Ovary (tissue), 9 donors: ENCODE measurements around the gene INSYN2A. TPM values are rescaled to one million over a fixed set of nuclear protein-coding genes. Genes with fewer than 3 reads are reported as not detected.

ENCODE experiments used
- DNase-seq, 5 donors: peaks; one replicate each; pipeline ENCODE4 v3.0.0-alpha.2; 2019 to 2020
- H3K27ac ChIP-seq, 2 donors: fragments of 200-600 bp; one replicate each; pipeline versions ENCODE4 v1.5.1 to v1.8.0; 2019 to 2022
- H3K27me3 ChIP-seq: fragments of 200-600 bp; one replicate; pipeline ENCODE4 v1.8.0; 2022
- H3K36me3 ChIP-seq: fragments of 200-600 bp; sonication (generic); one replicate; pipeline ENCODE4 v1.5.1; 2019
- H3K4me1 ChIP-seq: one replicate; pipeline ENCODE4 v1.8.1; 2013; ENCODE audit warnings: mild to moderate bottlenecking, moderate library complexity; ENCODE audit not compliant: insufficient read depth
- H3K4me3 ChIP-seq: fragments of 200-600 bp; sonication (generic); one replicate; pipeline ENCODE4 v1.5.1; 2017
- H3K9me3 ChIP-seq, 2 donors: fragments of 200-600 bp in 1 of 2; sonication (generic) in 1 of 2; one replicate each; pipeline versions ENCODE4 v1.5.1 to v1.8.1; 2013 to 2019; ENCODE audit warnings: mild to moderate bottlenecking in 1 of 2, moderate library complexity in 1 of 2
- EP300 ChIP-seq: sonication (generic); formaldehyde crosslinking; IDR thresholded peaks from one replicate; pipeline ENCODE4 v1.6.1; 2017; ENCODE audit warnings: antibody characterized with exemption
- POLR2A ChIP-seq: fragments of 450-650 bp; IDR thresholded peaks from one replicate; pipeline ENCODE4 v1.6.1; 2017; ENCODE audit warnings: antibody characterized with exemption, mild to moderate bottlenecking, moderate library complexity
- WGBS, 3 donors: extraction: QIAGEN DNeasy Blood & Tissue Kit in 1 of 3; methylation state at CpG; one replicate each; pipeline versions ENCODE4 v1.1.5 to v1.1.7; 2013 to 2017; 5-methylcytosine and 5-hydroxymethylcytosine counted together
- intact Hi-C, 4 donors: fragments of 100-400 bp; cut with DNase I; formaldehyde crosslinking; loops; one replicate each; pipeline versions ENCODE4 v1.11.0 to v1.15.1; 2022 to 2023
- polyA plus RNA-seq, 2 donors: library from polyadenylated mRNA; stranded (reverse); fragments of 200-250 nt in 1 of 2; fragments of 350-450 nt in 1 of 2; fragmentation: Illumina TruSeq in 1 of 2; extraction: RNeasy Lipid Tissue Mini Kit (QIAGEN cat#74804) in 1 of 2; gene quantifications; one replicate each; pipeline ENCODE4 v1.2.3, GENCODE V29; 2013 to 2014
- total RNA-seq, 7 donors: library from RNA; depleted of rRNA in 2 of 7; stranded (reverse); fragments of >200 nt in 2 of 7; fragmentation: NEBNext Ultra II Directional in 3 of 7; extraction: Animal tissue kit (Norgen Biotek cat#: 25700) in 3 of 7; gene quantifications; one replicate each; pipeline versions ENCODE4 v1.1.0 to v1.2.4, GENCODE V29; 2016 to 2023
- TF ChIP-seq, protein P1 (sequence below), 3 donors: fragments of 450-650 bp in 2 of 3; fragments of 200-600 bp in 1 of 3; IDR thresholded peaks; one replicate each; pipeline versions ENCODE4 v1.5.1 to v1.8.0; 2016 to 2022; ENCODE audit warnings: antibody characterized with exemption in 3 of 3, mild to moderate bottlenecking in 1 of 3
- donor health status: DM: no; HTN: no; CAD: no; lungs with moderate emphysema.
- donor health status: DM: no; HTN: no; CAD: no.
- donor health status: Bipolar disorder and iron deficiency.
- donor health status: DM: yes; HTN: yes; CAD: no.
- donor health status: DM: no; HTN: no; CAD: no.
- donor health status: DM: yes; HTN: yes; CAD: no.

The INSYN2A gene
- total and polyA plus RNA-seq, 9 donors = 0.12 to 1.7 (median 0.27) TPM

DNA sequence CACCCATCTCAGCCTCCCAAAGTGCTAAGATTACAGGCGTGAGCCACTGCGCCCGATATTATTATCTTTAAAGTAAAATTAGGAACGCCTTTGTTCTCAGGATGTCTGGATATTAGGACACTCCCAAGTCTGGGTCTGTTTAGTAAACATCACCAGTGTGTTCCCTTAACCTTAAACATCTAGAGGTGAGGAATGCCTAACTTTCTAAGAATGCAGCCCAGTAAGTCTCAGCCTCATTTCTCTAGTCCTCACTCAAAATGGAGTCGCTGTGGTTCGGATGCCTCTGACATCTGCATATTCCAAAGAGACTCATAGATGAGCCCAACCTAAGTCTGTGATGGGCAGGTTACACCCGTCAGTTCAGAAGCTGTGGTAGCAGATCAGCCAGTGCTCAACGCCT, 4.3 kb upstream of the INSYN2A start:
- DNase-seq = no peak
- intact Hi-C loops = no loop called here
- Histone ChIP-seq H3K9me3 (no peaks in the 10 kb centered on the region), H3K4me1 (peaks cover 4% of the 10 kb centered on the region), H3K27me3 (no peaks in the 10 kb centered on the region), H3K36me3 (no peaks in the 10 kb centered on the region), H3K4me3 (no peak overlapping the region), H3K27ac (no peak overlapping the region)
- TF ChIP-seq, protein P1, sequence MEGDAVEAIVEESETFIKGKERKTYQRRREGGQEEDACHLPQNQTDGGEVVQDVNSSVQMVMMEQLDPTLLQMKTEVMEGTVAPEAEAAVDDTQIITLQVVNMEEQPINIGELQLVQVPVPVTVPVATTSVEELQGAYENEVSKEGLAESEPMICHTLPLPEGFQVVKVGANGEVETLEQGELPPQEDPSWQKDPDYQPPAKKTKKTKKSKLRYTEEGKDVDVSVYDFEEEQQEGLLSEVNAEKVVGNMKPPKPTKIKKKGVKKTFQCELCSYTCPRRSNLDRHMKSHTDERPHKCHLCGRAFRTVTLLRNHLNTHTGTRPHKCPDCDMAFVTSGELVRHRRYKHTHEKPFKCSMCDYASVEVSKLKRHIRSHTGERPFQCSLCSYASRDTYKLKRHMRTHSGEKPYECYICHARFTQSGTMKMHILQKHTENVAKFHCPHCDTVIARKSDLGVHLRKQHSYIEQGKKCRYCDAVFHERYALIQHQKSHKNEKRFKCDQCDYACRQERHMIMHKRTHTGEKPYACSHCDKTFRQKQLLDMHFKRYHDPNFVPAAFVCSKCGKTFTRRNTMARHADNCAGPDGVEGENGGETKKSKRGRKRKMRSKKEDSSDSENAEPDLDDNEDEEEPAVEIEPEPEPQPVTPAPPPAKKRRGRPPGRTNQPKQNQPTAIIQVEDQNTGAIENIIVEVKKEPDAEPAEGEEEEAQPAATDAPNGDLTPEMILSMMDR (IDR thresholded peaks at IDR 0.05) = no peak
- TF ChIP-seq EP300 (no peak), POLR2A (no peak)
- WGBS, 3 donors = 86 to 92% (median 89%) methylated on average over 8 of the region's 8 CpGs

GRCh38 chr10:127198721-127199120, 2.3 kb upstream of the INSYN2A start:
- no peak overlapping the region for H3K27ac ChIP-seq
- no peaks in the 10 kb centered on the region for H3K9me3 ChIP-seq
- H3K27me3 ChIP-seq = no peaks in the 10 kb centered on the region
- TF ChIP-seq POLR2A = no peak
- TF ChIP-seq EP300 = no peak
- TF ChIP-seq, protein P1 (IDR thresholded peaks at IDR 0.05) = no peak
- DNase-seq = no peak
- WGBS, 3 donors = 87 to 96% (median 93%) methylated on average over 2 of the region's 2 CpGs
- intact Hi-C loops = no loop called here
- H3K36me3 ChIP-seq = no peaks in the 10 kb centered on the region
- H3K4me1 ChIP-seq = peaks cover 11% of the 10 kb centered on the region
- H3K4me3 ChIP-seq = no peak overlapping the region

DNA sequence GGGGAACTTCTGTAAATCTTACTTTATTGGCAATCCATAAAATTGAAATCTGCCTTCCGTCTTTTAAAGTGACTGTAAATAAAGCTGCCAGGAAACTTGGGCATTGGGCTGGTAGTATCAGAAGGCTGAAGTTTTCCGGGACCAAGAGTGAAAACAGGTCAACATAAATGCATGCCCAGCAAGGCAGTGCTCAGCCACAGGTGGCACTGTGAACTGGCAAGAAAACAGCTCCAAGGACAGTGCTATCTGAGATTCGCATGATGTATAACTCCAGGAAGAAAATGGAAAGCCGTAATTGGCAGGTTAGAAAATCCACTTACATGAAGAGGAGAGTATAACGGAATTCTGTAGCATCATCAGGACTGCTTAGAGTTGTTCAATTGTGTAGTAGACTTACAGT, 1.9 kb upstream of the INSYN2A start:
- no peak overlapping the region for H3K4me3 ChIP-seq
- WGBS, 3 donors = 94 to 95% (median 95%) methylated on average over 5 of the region's 5 CpGs
- TF ChIP-seq POLR2A = no peak
- no peak for TF ChIP-seq EP300
- TF ChIP-seq, protein P1 (IDR thresholded peaks at IDR 0.05) = no peak
- no peaks in the 10 kb centered on the region for H3K27me3 ChIP-seq
- no peak for DNase-seq
- H3K9me3 ChIP-seq = no peaks in the 10 kb centered on the region
- no peak overlapping the region for H3K27ac ChIP-seq
- H3K36me3 ChIP-seq = no peaks in the 10 kb centered on the region
- H3K4me1 ChIP-seq = peaks cover 11% of the 10 kb centered on the region
- intact Hi-C loops = no loop called here

DNA sequence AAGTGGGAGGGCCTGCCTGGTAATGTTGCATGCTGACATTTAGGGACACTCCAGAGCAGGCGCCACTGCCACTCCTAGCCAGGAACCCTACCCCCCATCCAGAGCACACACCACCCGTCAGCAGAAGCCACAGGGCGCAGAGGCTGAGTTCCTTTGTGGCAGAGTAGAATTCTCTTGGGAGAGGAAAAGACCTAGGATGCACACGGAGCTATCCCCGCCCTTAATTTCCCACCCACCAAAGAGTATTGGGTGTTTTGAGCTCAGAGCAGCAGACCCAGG, 702 bp upstream of the INSYN2A start:
- H3K4me1 ChIP-seq = peaks cover 11% of the 10 kb centered on the region
- no peaks in the 10 kb centered on the region for H3K9me3 ChIP-seq
- no peak overlapping the region for H3K4me3 ChIP-seq
- intact Hi-C loops = no loop called here
- no peaks in the 10 kb centered on the region for H3K27me3 ChIP-seq
- H3K27ac ChIP-seq = no peak overlapping the region
- TF ChIP-seq POLR2A (no peak), EP300 (no peak)
- TF ChIP-seq, protein P1 (IDR thresholded peaks at IDR 0.05) = no peak
- 50 to 54% (median 52%) methylated on average over 5 of the region's 5 CpGs for WGBS, 3 donors
- H3K36me3 ChIP-seq = no peaks in the 10 kb centered on the region
- no peak for DNase-seq
